SK-N-SH (cell line): ENCODE data around the gene SMAD4. TPM values are rescaled to one million over a fixed set of nuclear protein-coding genes. Genes with fewer than 3 reads are reported as not detected.

Experiments
- CTCF ChIA-PET: fragments of 300-600, 350-600 bp; formaldehyde crosslinking; extraction: SDS; loops from one replicate; lab custom pipeline; 2021; lab: Yijun Ruan, JAX
- POLR2A ChIA-PET: fragments of 350-600 bp; sonication (Branson Sonifier 250); formaldehyde crosslinking; extraction: SDS; loops from one replicate; lab custom pipeline; 2020; ENCODE audit warnings: antibody characterized with exemption, inconsistent platforms; lab: Yijun Ruan, JAX
- DNase-seq: peaks from one replicate; pipeline ENCODE4 v3.0.0; 2012
- H2AFZ ChIP-seq: fragments of 200-600 bp; sonication (generic); 2 replicates; pipeline ENCODE4 v1.8.1; 2016; ENCODE audit warnings: antibody characterized with exemption, mild to moderate bottlenecking, low read depth
- H3F3A ChIP-seq: fragments of 200-600 bp; sonication (generic); replicated peaks from 2 replicates; pipeline ENCODE3; 2016; ENCODE audit warnings: antibody characterized with exemption, mild to moderate bottlenecking; ENCODE audit not compliant: insufficient read depth
- H3K27ac ChIP-seq, 2 experiments: fragments of 200-500 bp in 1 of 2; fragments of 200-600 bp in 1 of 2; sonication (Bioruptor generic) in 1 of 2; sonication (generic), shearing (Covaris generic) in 1 of 2; 2 replicates each; pipeline versions ENCODE4 v1.5.1 to v1.6.1; 2014 to 2016; ENCODE audit warnings: low read depth in 2 of 2, inconsistent platforms in 1 of 2, low read length in 1 of 2, mild to moderate bottlenecking in 1 of 2, mixed read lengths in 1 of 2
- H3K27me3 ChIP-seq: fragments of 200-600 bp; sonication (generic), shearing (Covaris generic); 2 replicates; pipeline ENCODE4 v1.6.1; 2016; ENCODE audit warnings: mixed run types; ENCODE audit not compliant: insufficient read depth
- H3K36me3 ChIP-seq, 2 experiments: fragments of 200-500 bp in 1 of 2; fragments of 200-600 bp in 1 of 2; sonication (Bioruptor generic) in 1 of 2; sonication (generic) in 1 of 2; replicated peaks in 1 of 2; 2 replicates each; pipeline versions ENCODE3 to v1.5.1; 2014 to 2016; ENCODE audit warnings: low read length in 1 of 2, mild to moderate bottlenecking in 1 of 2; ENCODE audit not compliant: insufficient read depth in 2 of 2, control insufficient read depth in 1 of 2
- H3K4me1 ChIP-seq, 2 experiments: fragments of 200-500 bp in 1 of 2; fragments of 200-600 bp in 1 of 2; sonication (Bioruptor generic) in 1 of 2; sonication (generic), shearing (Covaris generic) in 1 of 2; 2 replicates each; pipeline versions ENCODE4 v1.5.1 to v1.6.1; 2014 to 2016; ENCODE audit warnings: low read depth in 1 of 2, low read length in 1 of 2, mixed run types in 1 of 2; ENCODE audit not compliant: insufficient read depth in 2 of 2, control insufficient read depth in 1 of 2
- H3K4me2 ChIP-seq: fragments of 200-600 bp; sonication (generic), shearing (Covaris generic); 2 replicates; pipeline ENCODE4 v1.6.1; 2017; ENCODE audit warnings: mixed run types
- H3K4me3 ChIP-seq, 2 experiments: fragments of 200-500 bp in 1 of 2; fragments of 200-600 bp in 1 of 2; sonication (Bioruptor generic) in 1 of 2; sonication (generic), shearing (Covaris generic) in 1 of 2; 2 replicates each; pipeline versions ENCODE4 v1.5.1 to v1.8.1; 2014 to 2016; ENCODE audit warnings: low read depth in 2 of 2, inconsistent platforms in 1 of 2, low read length in 1 of 2, mild to moderate bottlenecking in 1 of 2, mixed read lengths in 1 of 2, moderate library complexity in 1 of 2
- H3K79me2 ChIP-seq: fragments of 200-600 bp; sonication (generic); 2 replicates; pipeline ENCODE4 v1.8.1; 2017; ENCODE audit warnings: mild to moderate bottlenecking; ENCODE audit not compliant: insufficient read depth
- H3K9ac ChIP-seq: fragments of 200-600 bp; sonication (generic); 2 replicates; pipeline ENCODE4 v1.6.1; 2017; ENCODE audit warnings: mixed run types
- H3K9me2 ChIP-seq: fragments of 200-600 bp; sonication (generic); 2 replicates; pipeline ENCODE4 v1.6.1; 2017; ENCODE audit warnings: mixed run types
- H3K9me3 ChIP-seq: fragments of 200-600 bp; sonication (generic); 2 replicates; pipeline ENCODE4 v1.6.1; 2017; ENCODE audit warnings: mixed run types, mild to moderate bottlenecking, moderate library complexity
- H4K20me1 ChIP-seq: fragments of 200-600 bp; sonication (generic); 2 replicates; pipeline ENCODE4 v1.6.1; 2017; ENCODE audit warnings: mild to moderate bottlenecking, mixed run types; ENCODE audit not compliant: insufficient read depth
- CHD2 ChIP-seq: fragments of 150-350 bp; IDR thresholded peaks from 2 replicates; pipeline ENCODE4 v1.6.1; 2018; ENCODE audit warnings: low read length; ENCODE audit not compliant: partially characterized antibody
- EP300 ChIP-seq, 2 experiments: IDR thresholded peaks; 2 replicates each; pipeline versions ENCODE4 v1.4.0 to v1.6.1; 2012; ENCODE audit warnings: borderline replicate concordance in 1 of 2, low read depth in 1 of 2, low read length in 1 of 2
- FOSL2 ChIP-seq: IDR thresholded peaks from 2 replicates; pipeline ENCODE4 v1.4.0; 2012; ENCODE audit warnings: low read depth, mild to moderate bottlenecking, moderate library complexity, borderline replicate concordance
- FOXJ3 ChIP-seq: sonication (generic); formaldehyde crosslinking; IDR thresholded peaks from 2 replicates; pipeline ENCODE4 v1.5.1; 2020; ENCODE audit warnings: mild to moderate bottlenecking, missing genetic modification reagents
- FOXM1 ChIP-seq: IDR thresholded peaks from 2 replicates; pipeline ENCODE4 v1.4.0; 2012; ENCODE audit warnings: low read depth, mild to moderate bottlenecking
- GATA2 ChIP-seq: sonication (generic); formaldehyde crosslinking; IDR thresholded peaks from 2 replicates; pipeline ENCODE4 v1.5.0; 2020; ENCODE audit warnings: mild to moderate bottlenecking, missing genetic modification reagents
- JUND ChIP-seq: IDR thresholded peaks from 2 replicates; pipeline ENCODE4 v1.4.0; 2012
- MXI1 ChIP-seq: IDR thresholded peaks from 2 replicates; pipeline ENCODE4 v1.6.1; 2012; ENCODE audit warnings: mild to moderate bottlenecking, low read depth, low read length, improper control_type of control experiment
- NRF1 ChIP-seq: IDR thresholded peaks from 2 replicates; pipeline ENCODE4 v1.6.1; 2012; ENCODE audit warnings: low read depth, mild to moderate bottlenecking, low read length
- PBX3 ChIP-seq: IDR thresholded peaks from 2 replicates; pipeline ENCODE4; 2012
- POLR2AphosphoS5 ChIP-seq: IDR thresholded peaks from 2 replicates; pipeline ENCODE4 v1.6.1; 2012; ENCODE audit warnings: low read depth, low read length
- RAD21 ChIP-seq: IDR thresholded peaks from 2 replicates; pipeline ENCODE4 v1.6.1; 2012; ENCODE audit warnings: mild to moderate bottlenecking, low read length
- RFX5 ChIP-seq: IDR thresholded peaks from 2 replicates; pipeline ENCODE4 v1.6.1; 2012; ENCODE audit warnings: mild to moderate bottlenecking, improper control_type of control experiment, low read length
- RXRA ChIP-seq: IDR thresholded peaks from 2 replicates; pipeline ENCODE4 v1.4.0; 2012; ENCODE audit warnings: low read depth, mild to moderate bottlenecking, borderline replicate concordance
- SMC3 ChIP-seq: IDR thresholded peaks from 2 replicates; pipeline ENCODE4 v1.6.1; 2012; ENCODE audit warnings: low read depth, low read length, improper control_type of control experiment
- TCF12 ChIP-seq: IDR thresholded peaks from 2 replicates; pipeline ENCODE4 v1.4.0; 2012
- YY1 ChIP-seq: IDR thresholded peaks from 2 replicates; pipeline ENCODE4 v1.4.0; 2012; ENCODE audit warnings: low read depth, mild to moderate bottlenecking
- WGBS: methylation state at CpG from one replicate; pipeline ENCODE4 v1.1.6; 2017; ENCODE audit warnings: low lambda C conversion rate; 5-methylcytosine and 5-hydroxymethylcytosine counted together
- polyA plus RNA-seq, 3 experiments: library from polyadenylated mRNA; depleted of rRNA; stranded (reverse); fragments of >200 nt; gene quantifications; 2 replicates each; pipeline ENCODE4 v1.2.3, GENCODE V29; 2012
- TF ChIP-seq, protein P1 (sequence below): IDR thresholded peaks from 2 replicates; pipeline ENCODE4 v1.4.0; 2012; ENCODE audit warnings: low read depth
- TF ChIP-seq, protein P2 (sequence below): IDR thresholded peaks from 2 replicates; pipeline ENCODE4 v1.4.0; 2012; ENCODE audit warnings: low read depth, borderline replicate concordance

SMAD4 gene
- polyA plus RNA-seq, 1 of the 3 experiments (the other 2 are of a cell fraction) = 43.3 TPM

- Histone ChIP-seq H3K9me3 (no peaks in the 10 kb centered on the region), H3K9me2 (no peaks in the 10 kb centered on the region), H2AFZ (no peak overlapping the region), H3K79me2 (no peaks in the 10 kb centered on the region), H3F3A (peaks cover 7% of the 10 kb centered on the region), H3K4me1 (peaks cover 0 to 2% of the 10 kb centered on the region in 2 experiments; a peak in 1 of 4 replicates), H3K27ac (no peak overlapping the region), H3K4me2 (no peak overlapping the region), H3K9ac (no peak overlapping the region), H3K4me3 (no peak overlapping the region), H3K36me3 (no peaks in the 10 kb centered on the region), H3K27me3 (no peaks in the 10 kb centered on the region), H4K20me1 (no peaks in the 10 kb centered on the region)
- TF ChIP-seq EP300 (IDR thresholded peaks at IDR 0.05; ENCODE audit: borderline replicate concordance in 1 of 2, low read depth in 1 of 2, low read length in 1 of 2) (no peak), RXRA (no peak), SMC3 (no peak), RAD21 (no peak), GATA2 (CRISPR knock-in tag) (no peak), FOXM1 (no peak), MXI1 (no peak), FOXJ3 (CRISPR knock-in tag) (no peak)
- TF ChIP-seq, protein P1, sequence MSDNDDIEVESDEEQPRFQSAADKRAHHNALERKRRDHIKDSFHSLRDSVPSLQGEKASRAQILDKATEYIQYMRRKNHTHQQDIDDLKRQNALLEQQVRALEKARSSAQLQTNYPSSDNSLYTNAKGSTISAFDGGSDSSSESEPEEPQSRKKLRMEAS = no peak
- DNase-seq = no peak
- ChIA-PET CTCF (interaction anchor here (1.4 to 3.3 kb wide), 2 partner anchors 16 to 152 kb away, joined by 4 to 18 read pairs; no protein-coding TSS in a partner anchor), POLR2A (no interaction called here)
- WGBS = 77% methylated on average over 2 of the region's 2 CpGs
Measured at GRCh38 chr18:51125976-51126375, 96.0 kb downstream of the SMAD4 start.

DNA sequence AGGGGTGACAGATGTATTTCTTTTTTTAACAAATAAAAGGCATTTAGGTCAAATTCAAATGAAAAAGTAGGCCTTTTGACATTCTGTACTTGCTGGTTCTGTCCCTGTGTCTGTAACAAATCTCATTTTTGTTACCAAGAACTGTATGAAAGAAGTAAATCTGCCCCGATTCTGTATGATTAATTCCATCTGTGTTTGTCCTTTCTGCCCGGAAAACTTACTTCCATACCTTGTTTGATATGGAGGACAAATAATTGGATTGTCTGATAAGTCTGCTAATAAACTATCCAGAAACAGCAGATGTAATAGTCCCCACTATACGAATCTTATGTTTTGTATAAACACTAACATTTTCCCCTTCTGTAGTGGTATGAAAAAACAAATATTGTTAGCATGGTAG lies 97.7 kb downstream of the SMAD4 start:
- 31% methylated on average over 3 of the region's 3 CpGs for WGBS
- no peak overlapping the region for H3K4me3 ChIP-seq

GRCh38 chr18:51128533-51128932 lies 98.5 kb downstream of the SMAD4 start:
- Histone ChIP-seq H3K4me3 (0 out of 4 replicates have a peak overlapping the region, but pooled peaks of 1 of the 2 experiments have one; percentile 20), H2AFZ (no peak overlapping the region), H3K9me3 (no peaks in the 10 kb centered on the region), H3K9me2 (no peaks in the 10 kb centered on the region), H3K4me1 (peaks cover 0 to 2% of the 10 kb centered on the region in 2 experiments; a peak in 1 of 4 replicates), H3K4me2 (peak overlapping the region; percentile 40; the same call in 1 of the 2 replicates), H3K27me3 (no peaks in the 10 kb centered on the region), H3F3A (peaks cover 13% of the 10 kb centered on the region), H3K9ac (no peak overlapping the region), H4K20me1 (no peaks in the 10 kb centered on the region), H3K36me3 (no peaks in the 10 kb centered on the region), H3K27ac (peak overlapping the region in 1 of 2 experiments; percentile 60; a peak in 1 of 4 replicates), H3K79me2 (no peaks in the 10 kb centered on the region)
- ChIA-PET CTCF (no interaction called here), POLR2A (no interaction called here)
- WGBS = 35% methylated on average over 4 of the region's 4 CpGs
- DNase-seq = no peak
- TF ChIP-seq JUND (peak; percentile 43; the same call in 1 of the 2 replicates), YY1 (no peak), RFX5 (no peak), PBX3 (peak; percentile 88), POLR2AphosphoS5 (no peak), EP300 (IDR thresholded peaks at IDR 0.05; ENCODE audit: borderline replicate concordance in 1 of 2, low read depth in 1 of 2, low read length in 1 of 2) (peak in 1 of 2 experiments; percentile 44; a peak in 1 of 4 replicates), GATA2 (CRISPR knock-in tag) (no peak), NRF1 (no peak), TCF12 (peak; percentile 61), RAD21 (no peak), FOXJ3 (CRISPR knock-in tag) (no peak), FOSL2 (peak; percentile 49; the same call in 1 of the 2 replicates)
- TF ChIP-seq, protein P2, sequence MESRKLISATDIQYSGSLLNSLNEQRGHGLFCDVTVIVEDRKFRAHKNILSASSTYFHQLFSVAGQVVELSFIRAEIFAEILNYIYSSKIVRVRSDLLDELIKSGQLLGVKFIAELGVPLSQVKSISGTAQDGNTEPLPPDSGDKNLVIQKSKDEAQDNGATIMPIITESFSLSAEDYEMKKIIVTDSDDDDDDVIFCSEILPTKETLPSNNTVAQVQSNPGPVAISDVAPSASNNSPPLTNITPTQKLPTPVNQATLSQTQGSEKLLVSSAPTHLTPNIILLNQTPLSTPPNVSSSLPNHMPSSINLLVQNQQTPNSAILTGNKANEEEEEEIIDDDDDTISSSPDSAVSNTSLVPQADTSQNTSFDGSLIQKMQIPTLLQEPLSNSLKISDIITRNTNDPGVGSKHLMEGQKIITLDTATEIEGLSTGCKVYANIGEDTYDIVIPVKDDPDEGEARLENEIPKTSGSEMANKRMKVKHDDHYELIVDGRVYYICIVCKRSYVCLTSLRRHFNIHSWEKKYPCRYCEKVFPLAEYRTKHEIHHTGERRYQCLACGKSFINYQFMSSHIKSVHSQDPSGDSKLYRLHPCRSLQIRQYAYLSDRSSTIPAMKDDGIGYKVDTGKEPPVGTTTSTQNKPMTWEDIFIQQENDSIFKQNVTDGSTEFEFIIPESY = no peak
- TF ChIP-seq, protein P1 = no peak

More for the DNA sequence above, 97.7 kb downstream of the SMAD4 start:
- no peaks in the 10 kb centered on the region for H3K36me3 ChIP-seq
- ChIA-PET POLR2A (no interaction called here), CTCF (interaction anchor here (1.2 to 3.3 kb wide), 3 partner anchors 8 to 256 kb away, joined by 3 to 18 read pairs (median 4); no protein-coding TSS in a partner anchor)
- TF ChIP-seq EP300 (IDR thresholded peaks at IDR 0.05; ENCODE audit: borderline replicate concordance in 1 of 2, low read depth in 1 of 2, low read length in 1 of 2) (peak in 1 of 2 experiments; percentile 37; a peak in 1 of 4 replicates), TCF12 (peak; percentile 46; the same call in 1 of the 2 replicates), RFX5 (no peak), CHD2 (no peak)
- H2AFZ ChIP-seq = no peak overlapping the region
- H3K79me2 ChIP-seq = no peaks in the 10 kb centered on the region
- no peaks in the 10 kb centered on the region for H3K27me3 ChIP-seq
- H3F3A ChIP-seq = peaks cover 13% of the 10 kb centered on the region
- no peaks in the 10 kb centered on the region for H3K9me3 ChIP-seq
- peaks cover 0 to 2% of the 10 kb centered on the region in 2 experiments; a peak in 1 of 4 replicates for H3K4me1 ChIP-seq
- no peak overlapping the region for H3K4me2 ChIP-seq
- DNase-seq = peak; percentile 35
- H3K27ac ChIP-seq = peak overlapping the region in 1 of 2 experiments; percentile 51; a peak in 1 of 4 replicates
- H4K20me1 ChIP-seq = no peaks in the 10 kb centered on the region
- no peak overlapping the region for H3K9ac ChIP-seq
- no peaks in the 10 kb centered on the region for H3K9me2 ChIP-seq
